Esophagus squamous epithelium (tissue), 5 donors: Measurements from ENCODE around the gene ADPRM. TPM values are rescaled to one million over a fixed set of nuclear protein-coding genes. Genes with fewer than 3 reads are reported as not detected.

Experiments
- DNase-seq: peaks from one replicate; lab custom pipeline; 2025; lab: John Stamatoyannopoulos, UW
- H3K27ac ChIP-seq, 4 donors: fragments of 200-600 bp; sonication (generic); one replicate each; pipeline ENCODE4 v1.5.1; 2016 to 2019; ENCODE audit warnings: mild to moderate bottlenecking in 1 of 4
- H3K27me3 ChIP-seq, 4 donors: fragments of 200-600 bp; sonication (generic); 1 replicate in 3 of 4; 2 replicates in 1 of 4; pipeline versions ENCODE4 v1.5.1 to v1.6.0; 2017 to 2021; ENCODE audit warnings: antibody characterized with exemption in 1 of 4
- H3K36me3 ChIP-seq, 3 donors: fragments of 200-600 bp; sonication (generic); one replicate each; pipeline ENCODE4 v1.5.1; 2016 to 2019
- H3K4me1 ChIP-seq, 3 donors: fragments of 200-600 bp; sonication (generic); one replicate each; pipeline ENCODE4 v1.5.1; 2017 to 2019
- H3K4me3 ChIP-seq, 4 donors: fragments of 200-600 bp; sonication (generic); 1 replicate in 3 of 4; 2 replicates in 1 of 4; pipeline ENCODE4 v1.5.1; 2016 to 2019; ENCODE audit warnings: mild to moderate bottlenecking in 2 of 4, moderate library complexity in 1 of 4
- H3K9me3 ChIP-seq, 3 donors: fragments of 200-600 bp; sonication (generic); one replicate each; pipeline ENCODE4 v1.5.1; 2016 to 2019
- POLR2A ChIP-seq, 4 donors: fragments of 450-650 bp; IDR thresholded peaks; one replicate each; pipeline ENCODE4 v1.6.1; 2017; ENCODE audit warnings: antibody characterized with exemption in 4 of 4, mild to moderate bottlenecking in 4 of 4, moderate library complexity in 3 of 4
- WGBS, 2 donors: methylation state at CpG; one replicate each; pipeline ENCODE4 v1.1.5; 2018; 5-methylcytosine and 5-hydroxymethylcytosine counted together
- intact Hi-C: fragments of 100-400 bp; cut with DNase I; formaldehyde crosslinking; loops from one replicate; pipeline ENCODE4 v1.15.0; 2022
- total RNA-seq, 4 donors: library from RNA; depleted of rRNA; stranded (reverse); fragments of >200 nt; gene quantifications; one replicate each; pipeline ENCODE4 v1.1.0, GENCODE V29; 2016
- TF ChIP-seq, protein P1 (sequence below), 6 experiments: fragments of 450-650 bp in 4 of 6; fragments of 200-600 bp in 2 of 6; sonication (generic) in 2 of 6; IDR thresholded peaks; one replicate each; pipeline ENCODE4 v1.5.1; 2016 to 2019; ENCODE audit warnings: antibody characterized with exemption in 6 of 6, mild to moderate bottlenecking in 4 of 6, moderate library complexity in 4 of 6
- donor health status: DM: yes; HTN: yes; CAD: no.

ADPRM gene
- total RNA-seq, 4 donors from 2014 or later, result 3.3 to 11.8 (median 4.4) TPM

DNA sequence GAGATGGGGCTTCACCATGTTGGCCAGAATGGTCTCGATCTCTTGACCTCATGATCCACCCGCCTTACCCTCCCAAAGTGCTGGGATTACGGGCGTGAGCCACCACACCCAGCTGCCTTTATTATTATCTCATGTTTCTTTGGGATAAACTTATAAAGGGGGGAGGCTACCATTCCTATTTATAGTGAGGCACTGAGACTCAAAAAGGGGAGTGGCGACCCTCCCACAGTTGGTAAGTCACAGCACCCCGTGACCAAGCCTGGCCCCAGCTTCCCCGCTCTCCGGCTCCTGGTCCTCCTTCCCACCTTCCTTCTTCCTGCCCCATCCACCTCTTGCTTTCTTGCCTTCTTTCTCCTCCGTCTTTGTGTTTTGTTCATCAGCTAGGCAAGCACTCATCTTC lies 45.5 kb upstream of the ADPRM start:
- Histone ChIP-seq H3K9me3 (no peaks in the 10 kb centered on the region), H3K27ac (no peak overlapping the region), H3K4me1 (no peaks in the 10 kb centered on the region), H3K4me3 (no peak overlapping the region), H3K36me3 (no peaks in the 10 kb centered on the region), H3K27me3 (no peaks in the 10 kb centered on the region)
- no peak for DNase-seq
- intact Hi-C loops, result no loop called here
- TF ChIP-seq, protein P1, sequence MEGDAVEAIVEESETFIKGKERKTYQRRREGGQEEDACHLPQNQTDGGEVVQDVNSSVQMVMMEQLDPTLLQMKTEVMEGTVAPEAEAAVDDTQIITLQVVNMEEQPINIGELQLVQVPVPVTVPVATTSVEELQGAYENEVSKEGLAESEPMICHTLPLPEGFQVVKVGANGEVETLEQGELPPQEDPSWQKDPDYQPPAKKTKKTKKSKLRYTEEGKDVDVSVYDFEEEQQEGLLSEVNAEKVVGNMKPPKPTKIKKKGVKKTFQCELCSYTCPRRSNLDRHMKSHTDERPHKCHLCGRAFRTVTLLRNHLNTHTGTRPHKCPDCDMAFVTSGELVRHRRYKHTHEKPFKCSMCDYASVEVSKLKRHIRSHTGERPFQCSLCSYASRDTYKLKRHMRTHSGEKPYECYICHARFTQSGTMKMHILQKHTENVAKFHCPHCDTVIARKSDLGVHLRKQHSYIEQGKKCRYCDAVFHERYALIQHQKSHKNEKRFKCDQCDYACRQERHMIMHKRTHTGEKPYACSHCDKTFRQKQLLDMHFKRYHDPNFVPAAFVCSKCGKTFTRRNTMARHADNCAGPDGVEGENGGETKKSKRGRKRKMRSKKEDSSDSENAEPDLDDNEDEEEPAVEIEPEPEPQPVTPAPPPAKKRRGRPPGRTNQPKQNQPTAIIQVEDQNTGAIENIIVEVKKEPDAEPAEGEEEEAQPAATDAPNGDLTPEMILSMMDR (IDR thresholded peaks at IDR 0.05), result no peak
- no peak for TF ChIP-seq POLR2A (IDR thresholded peaks at IDR 0.05)
- WGBS, 2 donors, result 67 to 94% methylated on average over 6 to 9 of the region's 9 CpGs

DNA sequence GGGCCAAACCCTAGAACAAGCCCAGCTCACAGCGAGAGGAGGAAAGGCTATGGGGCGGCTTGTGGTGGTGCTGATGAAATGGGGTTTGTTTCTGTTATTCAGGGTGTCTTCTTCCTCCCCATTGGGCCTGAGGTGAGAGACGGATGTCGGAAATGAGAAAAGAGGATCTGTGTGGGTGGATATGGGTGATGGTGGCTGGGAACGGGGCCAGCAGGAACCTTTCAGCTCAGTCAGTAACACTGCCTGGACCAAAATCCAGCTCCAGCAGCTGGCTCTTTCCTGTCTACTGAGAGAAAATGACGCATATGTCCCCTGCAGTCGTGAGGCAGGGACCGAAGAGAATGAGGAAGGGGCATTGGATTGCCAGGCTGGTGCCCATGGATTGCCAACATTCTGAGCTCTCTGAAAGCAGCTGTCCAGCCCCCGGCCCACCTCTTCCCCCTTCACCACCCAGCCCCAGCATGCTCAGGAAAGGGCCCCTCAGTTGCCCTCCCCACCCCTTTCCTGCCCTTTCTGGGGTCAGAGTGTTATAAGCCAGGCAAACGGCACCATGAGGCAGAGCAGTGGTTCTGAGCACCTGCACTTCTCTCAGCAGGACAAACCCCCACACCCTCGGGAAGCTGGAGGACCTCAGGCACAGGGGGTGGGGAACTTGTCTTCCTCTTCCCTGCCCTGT lies 44.3 kb upstream of the ADPRM start:
- DNase-seq, result no peak
- TF ChIP-seq, protein P1 (IDR thresholded peaks at IDR 0.05), result no peak
- no peak for TF ChIP-seq POLR2A (IDR thresholded peaks at IDR 0.05)
- Histone ChIP-seq H3K27ac (no peak overlapping the region), H3K4me3 (no peak overlapping the region), H3K9me3 (no peaks in the 10 kb centered on the region), H3K36me3 (no peaks in the 10 kb centered on the region), H3K4me1 (no peaks in the 10 kb centered on the region), H3K27me3 (no peaks in the 10 kb centered on the region)
- 71 to 79% methylated on average over 3 to 9 of the region's 11 CpGs for WGBS, 2 donors
- intact Hi-C loops, result no loop called here

DNA sequence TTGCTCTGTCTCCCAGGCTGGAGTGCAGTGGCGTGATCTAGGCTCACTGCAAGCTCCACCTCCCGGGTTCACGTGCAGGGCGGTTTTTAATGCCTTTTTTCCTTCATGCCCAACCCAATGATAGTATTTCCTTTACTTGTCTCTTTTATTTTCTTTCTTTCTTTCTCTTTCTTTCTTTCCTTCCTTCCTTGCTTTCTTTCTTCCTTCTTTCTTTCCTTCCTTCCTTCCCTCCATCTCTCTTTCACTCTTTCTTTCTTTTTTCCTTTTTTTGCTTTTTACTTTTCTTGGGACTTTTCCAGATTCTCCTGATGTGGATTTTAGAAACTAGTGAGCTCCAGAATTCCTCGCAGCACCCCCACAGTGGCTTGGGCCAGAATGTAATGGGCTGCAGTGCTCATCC lies 43.4 kb upstream of the ADPRM start:
- 87 to 89% methylated on average over 5 of the region's 5 CpGs for WGBS, 2 donors
- Histone ChIP-seq H3K36me3 (no peaks in the 10 kb centered on the region), H3K9me3 (no peaks in the 10 kb centered on the region), H3K27me3 (no peaks in the 10 kb centered on the region), H3K4me3 (no peak overlapping the region), H3K4me1 (no peaks in the 10 kb centered on the region), H3K27ac (no peak overlapping the region)
- no peak for DNase-seq
- intact Hi-C loops, result no loop called here
- TF ChIP-seq, protein P1 (IDR thresholded peaks at IDR 0.05), result no peak
- no peak for TF ChIP-seq POLR2A (IDR thresholded peaks at IDR 0.05)

- Histone ChIP-seq H3K9me3 (no peaks in the 10 kb centered on the region), H3K4me1 (no peaks in the 10 kb centered on the region), H3K27me3 (no peaks in the 10 kb centered on the region), H3K4me3 (no peak within 1 kb of the TSS), H3K27ac (no peak within 1 kb of the TSS), H3K36me3 (peaks cover 0 to 10% (median 0%) of the 10 kb centered on the region in 3 donors)
- TF ChIP-seq, protein P1 (IDR thresholded peaks at IDR 0.05), result no peak
- no peak for TF ChIP-seq POLR2A (IDR thresholded peaks at IDR 0.05)
- DNase-seq, result no peak
- intact Hi-C loops, result no loop called here
- WGBS, 2 donors, result 74 to 81% methylated on average over 6 to 13 of the region's 15 CpGs
Observed at GRCh38 chr17:10657148-10657547, 40.2 kb upstream of the ADPRM start, which contains the start of gene MYH3. TSS of gene MYH3 (minus strand) at chr17:10657309. CDS start at chr17:10655064, 2,245 bp downstream.

DNA sequence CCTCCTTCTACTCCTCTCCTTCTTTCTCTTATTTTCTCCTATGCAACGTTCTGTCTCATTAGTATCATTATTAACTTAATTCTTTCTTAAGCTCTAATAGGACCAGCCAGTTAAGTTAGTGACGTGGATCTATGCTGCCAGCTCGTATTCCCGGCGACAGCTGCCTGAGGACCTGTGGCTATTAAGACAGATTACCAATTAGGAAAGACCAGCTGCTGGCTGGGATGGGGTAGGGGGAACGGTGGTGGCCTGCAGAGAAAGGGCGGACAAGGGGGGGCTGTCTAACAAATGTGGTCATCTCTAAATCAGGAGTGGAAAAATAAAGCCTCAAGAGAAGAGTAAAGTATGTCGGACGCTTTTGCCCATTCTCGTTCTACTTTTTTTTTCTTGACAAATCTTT lies 39.5 kb upstream of the ADPRM start:
- 69 to 75% methylated on average over 10 of the region's 10 CpGs for WGBS, 2 donors
- DNase-seq, result no peak
- intact Hi-C loops, result no loop called here
- Histone ChIP-seq H3K4me3 (no peak overlapping the region), H3K9me3 (no peaks in the 10 kb centered on the region), H3K27ac (no peak overlapping the region), H3K36me3 (peaks cover 0 to 10% (median 0%) of the 10 kb centered on the region in 3 donors), H3K4me1 (no peaks in the 10 kb centered on the region), H3K27me3 (no peaks in the 10 kb centered on the region)
- TF ChIP-seq, protein P1 (IDR thresholded peaks at IDR 0.05), result no peak
- no peak for TF ChIP-seq POLR2A (IDR thresholded peaks at IDR 0.05)
